HG03039 (cell line): ENCODE data around the gene MACROD1.
A peak's percentile ranks its signal among the peaks of the same experiment; 100 is the strongest.

Experiments
- ATAC-seq: cut with Tn5 transposase; IDR thresholded peaks from one replicate; pipeline ENCODE4 v1.9.1; 2021; ENCODE audit warnings: mild to moderate bottlenecking, moderate library complexity; ENCODE audit not compliant: unreplicated experiment

MACROD1 gene

DNA sequence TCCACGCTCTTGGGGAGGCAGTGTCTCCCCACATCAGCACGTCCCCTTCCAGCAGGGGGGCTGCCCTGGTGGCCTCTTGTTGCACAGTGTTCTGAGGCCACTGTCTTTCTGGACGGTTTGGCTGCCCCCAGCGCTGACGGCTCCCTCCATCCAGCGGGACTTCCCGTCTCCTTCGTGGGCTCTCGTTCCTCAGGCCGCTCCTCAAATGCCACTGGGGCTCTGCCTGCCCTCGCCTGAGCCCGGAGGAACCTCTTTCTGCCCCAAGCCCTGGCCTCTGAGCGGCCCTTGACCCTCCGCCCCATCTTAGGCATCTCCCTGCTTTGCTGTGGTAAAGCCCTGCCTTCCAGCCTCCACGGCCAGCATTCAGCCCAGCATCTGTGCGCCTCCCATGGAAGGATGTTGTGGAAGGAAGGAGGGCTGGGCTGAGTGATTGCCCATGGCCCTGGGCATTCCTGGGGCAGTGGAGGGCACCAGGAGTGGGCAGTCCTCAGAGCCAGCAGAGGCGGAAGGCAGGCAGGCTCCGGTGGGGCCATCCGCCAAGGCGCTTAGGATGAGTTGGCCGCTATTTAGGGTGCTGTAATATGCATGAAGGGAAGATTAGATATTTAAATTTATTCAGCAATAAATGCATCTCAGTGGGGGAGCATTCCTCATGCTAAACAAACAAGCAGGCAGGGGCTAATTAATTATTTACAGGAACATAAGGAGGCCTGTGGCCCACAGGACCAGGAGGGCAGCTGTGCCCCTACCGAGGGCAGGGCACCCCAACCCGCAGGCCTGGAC lies 161.9 kb downstream of the MACROD1 start:
- ATAC-seq: no peak

DNA sequence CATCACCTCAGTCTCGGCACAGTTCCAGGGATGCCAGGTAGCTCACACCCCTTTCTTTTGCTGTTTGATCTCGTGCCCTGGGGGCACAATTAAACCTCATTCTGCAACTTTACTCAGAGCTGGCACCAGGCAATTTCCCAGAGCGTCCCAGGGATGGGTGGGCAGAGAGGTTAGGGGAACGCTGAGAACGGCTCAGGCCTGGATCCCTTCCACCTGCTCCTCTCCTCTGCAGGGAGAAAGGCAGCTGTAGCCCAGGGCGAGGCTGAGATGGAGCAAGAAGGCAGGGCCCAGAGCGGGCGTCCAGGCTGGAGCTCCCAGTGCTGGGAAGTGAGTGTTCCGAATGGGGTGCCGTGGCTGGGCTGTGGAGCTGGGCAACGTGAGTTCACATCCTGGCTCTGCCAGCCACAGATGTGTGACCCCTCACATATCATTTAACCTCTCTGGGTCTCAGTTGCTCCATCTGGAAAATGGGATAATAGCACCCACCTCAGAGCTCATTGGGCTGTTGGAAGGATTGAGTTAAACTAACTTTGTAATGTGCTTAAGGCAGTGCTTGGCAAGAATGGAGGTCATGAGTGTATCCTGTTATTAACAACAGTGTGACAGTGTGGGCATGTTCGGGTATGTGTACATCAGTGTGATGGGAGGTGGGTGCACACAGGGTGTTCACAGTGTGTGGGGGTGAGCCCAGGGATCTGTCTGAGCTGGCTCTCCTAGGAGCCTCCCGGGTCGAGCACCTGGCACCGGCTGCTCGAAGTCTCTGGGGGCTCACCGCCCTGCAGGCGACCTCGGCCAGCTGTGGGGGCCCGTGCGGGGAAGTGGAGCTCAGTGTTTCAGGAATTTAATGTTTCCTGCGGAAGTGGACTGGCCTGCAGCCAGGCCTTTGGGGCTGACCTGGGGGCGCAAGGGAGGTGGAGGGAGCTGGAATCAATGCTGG lies 164.2 kb downstream of the MACROD1 start:
- no peak for ATAC-seq

DNA sequence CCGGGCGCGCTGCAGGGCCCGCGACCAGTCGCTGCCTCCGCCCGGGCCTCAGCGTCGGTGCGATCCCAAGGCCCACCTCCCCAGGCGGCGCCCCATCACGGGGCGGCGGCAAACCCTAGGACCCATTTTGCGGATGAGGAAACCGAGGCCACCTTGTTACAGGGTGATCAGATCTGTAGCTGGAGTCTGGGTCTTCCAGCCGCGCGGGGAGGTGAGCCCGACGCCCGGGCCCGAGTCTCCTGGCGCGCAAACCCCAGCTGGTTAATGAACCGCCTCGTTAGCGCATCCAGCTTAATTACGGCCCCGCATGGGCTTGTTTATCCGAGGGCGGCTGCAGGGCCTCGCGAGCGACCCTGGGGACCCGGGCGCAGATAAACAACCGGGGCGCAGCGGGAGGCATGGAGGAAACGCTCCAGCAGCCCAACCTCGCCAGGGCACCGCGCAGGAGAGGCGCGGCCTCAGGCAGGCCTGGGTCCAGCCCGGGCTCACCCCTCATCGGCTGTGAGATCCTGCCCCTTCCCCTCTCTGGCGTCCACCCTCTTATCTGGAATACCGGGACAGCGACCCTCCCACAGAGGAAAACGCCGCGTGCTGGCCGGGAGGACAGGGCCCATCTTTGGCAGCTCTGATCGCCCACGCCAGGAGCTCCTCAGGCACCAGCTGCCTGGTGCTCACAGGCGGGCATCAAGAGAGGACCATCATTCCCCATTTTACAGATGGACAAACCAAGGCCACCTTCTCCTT lies 165.0 kb downstream of the MACROD1 start:
- ATAC-seq: no peak

- ATAC-seq: no peak
Measured at GRCh38 chr11:64000026-64000739, 165.7 kb downstream of the MACROD1 start.

DNA sequence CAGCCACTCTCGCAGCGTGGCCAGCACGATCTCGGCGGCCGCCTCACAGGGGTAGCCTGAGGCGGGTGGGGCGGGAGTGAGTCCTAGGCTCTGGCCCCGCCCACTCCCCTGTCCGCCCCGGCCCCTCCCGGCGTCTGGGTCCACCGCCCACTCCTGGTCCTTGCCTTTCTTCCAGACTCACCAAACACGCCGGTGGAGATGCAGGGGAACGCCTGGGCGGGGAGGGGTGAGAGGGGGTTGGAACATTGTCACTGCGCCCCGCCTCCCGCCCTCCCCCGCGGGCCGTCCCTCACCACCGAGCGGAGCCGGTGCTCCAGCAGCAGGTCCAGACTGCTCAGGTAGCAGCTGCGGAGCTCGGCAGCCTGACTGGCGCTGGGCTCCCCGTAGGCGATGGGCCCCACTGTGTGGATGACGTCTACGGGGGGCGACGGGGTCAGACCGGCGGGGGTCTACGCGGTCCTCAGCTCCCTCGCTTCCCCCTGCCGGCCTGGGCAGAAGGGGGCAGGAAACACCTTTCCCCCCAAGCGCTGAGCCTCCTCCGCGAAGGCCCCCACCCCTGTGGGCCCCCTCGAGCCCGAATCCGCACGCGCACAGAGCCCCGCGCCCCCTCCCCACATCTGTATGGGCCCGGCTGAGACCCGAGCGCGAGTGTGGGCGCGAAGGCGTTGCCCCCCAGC lies 166.4 kb downstream of the MACROD1 start:
- ATAC-seq: no peak

GRCh38 chr11:63998558-63999348 lies 167.2 kb downstream of the MACROD1 start:
- no peak for ATAC-seq

- no peak for ATAC-seq
Measured at GRCh38 chr11:63997801-63998337, 168.0 kb downstream of the MACROD1 start.

GRCh38 chr11:63997104-63997700 lies 168.7 kb downstream of the MACROD1 start:
- no peak for ATAC-seq

- ATAC-seq: no peak
Measured at GRCh38 chr11:63996512-63996911, 169.4 kb downstream of the MACROD1 start.

DNA sequence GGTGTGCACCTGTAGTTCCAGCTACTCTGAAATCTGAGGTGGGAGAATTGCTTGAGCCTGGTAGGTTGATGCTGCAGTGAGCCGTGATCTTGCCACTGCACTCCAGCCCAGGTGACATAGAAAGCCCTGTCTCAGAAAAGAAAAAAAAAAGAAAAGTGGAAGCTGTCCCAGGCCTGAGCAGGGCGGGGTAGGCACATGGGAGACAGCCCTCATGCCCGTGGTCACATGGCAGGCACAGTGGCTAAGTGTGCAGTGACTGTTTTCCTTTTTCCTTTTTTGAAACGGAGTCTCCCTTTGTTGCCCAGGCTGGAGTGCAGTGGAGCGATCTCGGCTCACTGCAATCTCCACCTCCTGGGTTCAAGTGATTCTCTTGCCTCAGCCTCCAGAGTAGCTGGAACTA lies 171.9 kb downstream of the MACROD1 start:
- ATAC-seq: no peak

- no peak for ATAC-seq
Measured at GRCh38 chr11:63993100-63993499, 172.8 kb downstream of the MACROD1 start.

- ATAC-seq: no peak
Measured at GRCh38 chr11:63991558-63991957, 174.4 kb downstream of the MACROD1 start.

GRCh38 chr11:63986932-63987513 lies 178.9 kb downstream of the MACROD1 start:
- ATAC-seq: no peak

GRCh38 chr11:63986156-63986931 lies 179.6 kb downstream of the MACROD1 start, which contains the start of gene OTUB1:
Gene OTUB1 (plus strand): TSS chr11:63986438. CDS start chr11:63986457, 19 bp downstream.
- ATAC-seq: peak; percentile 82

GRCh38 chr11:63985812-63986155 lies 180.1 kb downstream of the MACROD1 start:
- ATAC-seq: no peak

DNA sequence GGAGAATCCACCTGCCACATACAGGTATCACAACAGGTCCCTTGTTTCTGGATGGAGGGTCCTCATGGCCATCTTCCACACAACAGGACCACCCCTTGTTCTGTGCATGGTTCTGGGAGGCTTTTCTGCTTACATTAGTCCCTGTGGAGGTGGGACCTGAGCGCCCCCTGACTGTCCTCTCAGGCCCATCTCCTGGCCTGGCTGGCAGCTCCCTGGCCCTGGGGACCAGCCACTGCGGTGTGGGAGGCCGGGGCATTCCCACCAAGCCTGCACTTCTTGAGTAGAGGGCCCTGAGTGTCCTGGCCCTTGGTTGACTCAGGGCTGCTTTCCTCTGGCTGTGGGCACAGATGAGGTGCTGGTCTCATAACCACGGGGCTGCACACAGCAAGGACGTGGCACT lies 186.5 kb downstream of the MACROD1 start:
- ATAC-seq: no peak

GRCh38 chr11:63978551-63979239 lies 187.2 kb downstream of the MACROD1 start:
- no peak for ATAC-seq
